H9 (cell line): Measurements from ENCODE around the gene PHLDA3. TPM values are rescaled to one million over a fixed set of nuclear protein-coding genes. Genes with fewer than 3 reads are reported as not detected.

ENCODE experiments used
- DNase-seq: peaks from one replicate; pipeline ENCODE4 v3.0.0-alpha.2; 2017
- H2AFZ ChIP-seq: one replicate; pipeline ENCODE4 v1.6.1; 2013; ENCODE audit warnings: mild to moderate bottlenecking, low read length, control low read depth, moderate library complexity
- H2AK5ac ChIP-seq: 2 replicates; pipeline ENCODE4 v1.6.1; 2013; ENCODE audit warnings: low read length, control low read depth, mixed read lengths; ENCODE audit not compliant: insufficient read length
- H2BK120ac ChIP-seq: one replicate; pipeline ENCODE4 v1.6.1; 2013; ENCODE audit warnings: low read depth, mild to moderate bottlenecking, low read length, control low read depth, inconsistent platforms; ENCODE audit not compliant: poor library complexity, severe bottlenecking
- H2BK12ac ChIP-seq: 2 replicates; pipeline ENCODE4 v1.6.1; 2013; ENCODE audit warnings: low read length, control low read depth, mixed read lengths, low read depth; ENCODE audit not compliant: insufficient read length
- H2BK15ac ChIP-seq: 2 replicates; pipeline ENCODE4 v1.6.1; 2013; ENCODE audit warnings: low read depth, low read length, control low read depth
- H2BK20ac ChIP-seq: one replicate; pipeline ENCODE4 v1.6.1; 2013; ENCODE audit warnings: low read depth, mild to moderate bottlenecking, low read length, control low read depth, inconsistent platforms; ENCODE audit not compliant: poor library complexity, severe bottlenecking
- H2BK5ac ChIP-seq: 2 replicates; pipeline ENCODE4 v1.6.1; 2013; ENCODE audit warnings: low read length, control low read depth, mixed read lengths; ENCODE audit not compliant: insufficient read length
- H3K14ac ChIP-seq: 2 replicates; pipeline ENCODE4 v1.6.1; 2013; ENCODE audit warnings: low read length, control low read depth; ENCODE audit not compliant: insufficient read depth
- H3K18ac ChIP-seq: 2 replicates; pipeline ENCODE4 v1.6.1; 2013; ENCODE audit warnings: low read depth, mild to moderate bottlenecking, mixed read lengths, low read length, control low read depth; ENCODE audit not compliant: insufficient read length
- H3K23ac ChIP-seq: 2 replicates; pipeline ENCODE4 v1.6.1; 2013; ENCODE audit warnings: low read length, control low read depth, mixed read lengths, low read depth; ENCODE audit not compliant: insufficient read length
- H3K23me2 ChIP-seq: 2 replicates; pipeline ENCODE4 v1.6.1; 2013; ENCODE audit warnings: low read depth, mild to moderate bottlenecking, mixed read lengths, low read length, control low read depth; ENCODE audit not compliant: insufficient read length, poor library complexity, severe bottlenecking
- H3K27ac ChIP-seq: 2 replicates; pipeline ENCODE4 v1.5.1; 2013; ENCODE audit warnings: low read length, control low read depth, mixed read lengths, low read depth; ENCODE audit not compliant: insufficient read length
- H3K27me3 ChIP-seq: 2 replicates; pipeline ENCODE4 v1.6.1; 2013; ENCODE audit warnings: low read length, control low read depth, inconsistent platforms; ENCODE audit not compliant: insufficient read depth
- H3K4ac ChIP-seq: 2 replicates; pipeline ENCODE4 v1.6.1; 2013; ENCODE audit warnings: low read depth, mild to moderate bottlenecking, control low read depth, inconsistent platforms, low read length, moderate library complexity
- H3K4me1 ChIP-seq: 2 replicates; pipeline ENCODE4 v1.6.1; 2013; ENCODE audit warnings: low read length, control low read depth, inconsistent platforms; ENCODE audit not compliant: insufficient read depth
- H3K4me2 ChIP-seq: 2 replicates; pipeline ENCODE4 v1.6.1; 2013; ENCODE audit warnings: low read length, control low read depth, mixed read lengths; ENCODE audit not compliant: insufficient read length, insufficient read depth
- H3K56ac ChIP-seq: 2 replicates; pipeline ENCODE4 v1.6.1; 2013; ENCODE audit warnings: low read depth, mild to moderate bottlenecking, mixed read lengths, low read length, control low read depth; ENCODE audit not compliant: insufficient read length
- H3K79me1 ChIP-seq: 2 replicates; pipeline ENCODE4 v1.6.1; 2013; ENCODE audit warnings: low read depth, mild to moderate bottlenecking, moderate library complexity, low read length, control low read depth, inconsistent platforms; ENCODE audit not compliant: insufficient read depth, poor library complexity, severe bottlenecking
- H3K79me2 ChIP-seq: 2 replicates; pipeline ENCODE4 v1.6.1; 2013; ENCODE audit warnings: low read length, control low read depth, inconsistent platforms; ENCODE audit not compliant: insufficient read depth
- H3K9ac ChIP-seq: 2 replicates; pipeline ENCODE4 v1.6.1; 2013; ENCODE audit warnings: low read length, control low read depth, mixed read lengths; ENCODE audit not compliant: insufficient read length; ENCODE audit errors: extremely low read depth
- H3K9me3 ChIP-seq: one replicate; pipeline ENCODE4 v1.6.1; 2013; ENCODE audit warnings: low read depth, low read length, inconsistent platforms; ENCODE audit not compliant: control insufficient read depth
- H3T11ph ChIP-seq: one replicate; pipeline ENCODE4 v1.6.1; 2013; ENCODE audit warnings: mild to moderate bottlenecking, low read length, control low read depth, inconsistent platforms
- H4K20me1 ChIP-seq: one replicate; pipeline ENCODE4 v1.6.1; 2013; ENCODE audit not compliant: control insufficient read depth, insufficient read length, insufficient read depth
- H4K5ac ChIP-seq: 2 replicates; pipeline ENCODE4 v1.6.1; 2013; ENCODE audit warnings: low read depth, mild to moderate bottlenecking, mixed read lengths, low read length, control low read depth; ENCODE audit not compliant: insufficient read length
- H4K8ac ChIP-seq: replicated peaks from 2 replicates; pipeline ENCODE4 v1.6.1; 2013; ENCODE audit warnings: low read length, control low read depth, mixed read lengths, low read depth; ENCODE audit not compliant: insufficient read length
- H4K91ac ChIP-seq: 2 replicates; pipeline ENCODE4 v1.6.1; 2013; ENCODE audit warnings: low read depth, mild to moderate bottlenecking, moderate library complexity, mixed read lengths, low read length, control low read depth; ENCODE audit not compliant: insufficient read length
- H3K27ac Mint-ChIP-seq, 3 experiments: 2 replicates in 2 of 3; 3 replicates in 1 of 3; pipeline ENCODE4 v1.8.0; 2020 to 2021; ENCODE audit warnings: mixed read lengths in 3 of 3, mild to moderate bottlenecking in 1 of 3, moderate library complexity in 1 of 3
- H3K27me3 Mint-ChIP-seq: 2 replicates; pipeline ENCODE4 v1.8.0; 2021; ENCODE audit warnings: low read depth, mild to moderate bottlenecking, moderate library complexity, mixed read lengths
- H3K36me3 Mint-ChIP-seq, 3 experiments: 2 replicates in 2 of 3; 3 replicates in 1 of 3; pipeline ENCODE4 v1.8.0; 2020 to 2021; ENCODE audit warnings: low read depth in 3 of 3, mixed read lengths in 3 of 3; ENCODE audit not compliant: insufficient read depth in 1 of 3
- H3K4me1 Mint-ChIP-seq, 2 experiments: 2 replicates each; pipeline ENCODE4 v1.8.0; 2020; ENCODE audit warnings: mixed read lengths in 2 of 2
- H3K4me3 Mint-ChIP-seq, 2 experiments: 2 replicates in 1 of 2; 3 replicates in 1 of 2; pipeline ENCODE4 v1.8.0; 2020 to 2021; ENCODE audit warnings: mild to moderate bottlenecking in 2 of 2, mixed read lengths in 2 of 2, moderate library complexity in 1 of 2
- H3K9me3 Mint-ChIP-seq, 2 experiments: 2 replicates in 1 of 2; 3 replicates in 1 of 2; pipeline ENCODE4 v1.8.0; 2020; ENCODE audit warnings: mild to moderate bottlenecking in 2 of 2, mixed read lengths in 2 of 2, moderate library complexity in 1 of 2
- CTCF ChIP-seq: fragments of 200-600 bp; sonication (generic); conservative IDR thresholded peaks from 3 replicates; pipeline ENCODE4 v1.8.0; 2021; ENCODE audit warnings: antibody characterized with exemption, mild to moderate bottlenecking
- WGBS: extraction: QIAGEN DNeasy Blood & Tissue Kit; methylation state at CpG from one replicate; pipeline ENCODE4 v1.1.7; 2013; ENCODE audit warnings: missing lambda C conversion rate, low lambda C conversion rate, mixed read lengths; ENCODE audit not compliant: insufficient read length; ENCODE audit errors: extremely low coverage; 5-methylcytosine and 5-hydroxymethylcytosine counted together
- total RNA-seq: library from RNA; stranded (reverse); gene quantifications from 2 replicates; pipeline ENCODE4 v1.2.1, GENCODE V29; 2021

Gene PHLDA3
- total RNA-seq, 1 experiment from 2014 or later = 53.9 TPM

DNA sequence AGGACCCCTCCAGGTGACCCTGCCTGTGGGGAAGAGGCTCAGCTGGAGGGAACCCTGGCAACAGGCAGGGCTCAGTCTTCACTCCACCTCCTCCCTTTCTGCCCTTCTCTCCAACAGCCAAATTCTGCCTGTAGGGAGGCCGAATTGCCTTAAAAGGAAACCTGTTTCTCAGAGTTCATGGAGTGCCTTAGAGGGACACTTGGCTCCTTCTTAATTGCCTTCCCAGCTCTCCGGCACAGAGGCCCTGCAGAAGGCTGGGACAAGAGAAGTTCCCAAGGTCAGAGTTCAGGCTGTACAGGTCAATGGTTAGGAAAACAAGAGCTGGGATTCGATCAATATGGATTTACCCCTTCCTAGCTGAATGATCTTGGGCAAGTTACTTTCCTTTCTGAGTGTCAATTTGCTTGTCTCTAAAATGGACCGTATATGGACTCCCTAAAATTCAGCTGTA, 31.7 kb upstream of the PHLDA3 start:
- H3K4me3 Mint-ChIP-seq = no peak overlapping the region
- no CpG with 5 or more reads among the region's 4 CpGs for WGBS
- H3K4me2 ChIP-seq = no peak overlapping the region

More for the DNA sequence above, 31.7 kb upstream of the PHLDA3 start:
- H3K79me2 ChIP-seq = no peaks in the 10 kb centered on the region
- peaks cover 8% of the 10 kb centered on the region for H3K4me1 ChIP-seq
- H3K4ac ChIP-seq = no peak overlapping the region
- no peaks in the 10 kb centered on the region for H3K9me3 ChIP-seq
- no peak overlapping the region for H2AFZ ChIP-seq
- H3K14ac ChIP-seq = peak overlapping the region; percentile 7; the same call in 1 of the 2 replicates
- Mint-ChIP-seq H3K36me3 (no peaks in the 10 kb centered on the region), H3K27me3 (peaks cover 2% of the 10 kb centered on the region), H3K4me1 (peaks cover 41 to 60% of the 10 kb centered on the region in 2 experiments), H3K9me3 (no peaks in the 10 kb centered on the region), H3K27ac (peak overlapping the region; percentile 76 to 91 (median 90); a peak in 4 of 7 replicates)
- no peak overlapping the region for H3K23ac ChIP-seq
- H4K5ac ChIP-seq = no peak overlapping the region
- TF ChIP-seq CTCF = no peak
- no peaks in the 10 kb centered on the region for H4K20me1 ChIP-seq
- H3K9ac ChIP-seq = no peak overlapping the region
- no peak overlapping the region for H2BK20ac ChIP-seq
- H2BK120ac ChIP-seq = peak overlapping the region; percentile 8
- H3K79me1 ChIP-seq = no peaks in the 10 kb centered on the region
- H3K23me2 ChIP-seq = no peaks in the 10 kb centered on the region
- no peak overlapping the region for H4K91ac ChIP-seq
- no peak overlapping the region for H2BK5ac ChIP-seq
- no peak overlapping the region for H2AK5ac ChIP-seq
- H3K27ac ChIP-seq = no peak overlapping the region
- no peak overlapping the region for H2BK12ac ChIP-seq
- H3T11ph ChIP-seq = no peak overlapping the region
- no peak overlapping the region for H4K8ac ChIP-seq
- no peak overlapping the region for H3K56ac ChIP-seq
- H3K27me3 ChIP-seq = no peaks in the 10 kb centered on the region
- H2BK15ac ChIP-seq = no peak overlapping the region
- DNase-seq = peak; percentile 44
- H3K18ac ChIP-seq = peak overlapping the region; percentile 65
